ENCODE measurements around the gene NDUFV1.

DNA sequence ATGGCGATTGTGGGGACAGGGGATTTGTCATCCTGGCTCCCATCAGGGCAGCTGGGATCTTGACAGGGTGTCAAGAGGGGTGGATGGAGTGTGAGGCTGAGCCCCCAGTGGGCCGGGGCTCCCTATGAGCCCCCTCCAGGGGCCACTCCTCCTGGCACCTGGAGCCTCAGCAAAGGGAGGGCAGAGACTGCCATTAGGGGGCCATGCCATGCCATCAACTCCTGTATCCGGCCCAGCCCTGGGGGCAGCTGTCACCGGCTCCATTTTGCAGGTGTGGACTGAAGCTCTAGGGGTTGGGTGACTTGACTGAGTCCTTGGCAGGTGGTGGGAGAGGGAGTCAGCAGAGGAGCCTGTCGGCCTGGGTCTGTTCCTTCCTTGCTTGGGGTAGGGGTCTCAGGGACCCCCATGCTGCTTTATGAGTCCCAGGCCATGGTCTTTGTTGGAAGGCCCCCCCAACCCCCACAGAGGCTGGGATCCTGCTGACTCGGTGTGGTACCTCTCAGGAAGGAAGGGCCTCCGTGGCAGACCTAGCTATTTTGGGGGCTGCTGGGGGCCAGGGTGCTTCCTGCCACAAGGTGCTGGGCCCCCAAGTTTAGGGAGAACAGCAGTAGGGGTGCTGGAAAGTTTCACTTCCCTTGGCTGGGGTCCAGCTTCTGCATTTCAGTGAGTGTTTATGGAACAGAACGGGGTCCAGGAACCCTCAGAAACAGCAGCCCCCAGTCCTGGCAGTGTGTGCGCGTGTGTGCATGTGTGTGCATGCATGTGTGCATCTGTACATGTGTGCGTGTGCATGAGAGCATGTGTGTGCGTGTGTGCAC, 42.3 kb downstream of the NDUFV1 start:
- no peak for TF ChIP-seq EZH2phosphoT487 (IDR thresholded peaks at IDR 0.05; ENCODE audit: borderline replicate concordance, low read length)
- TF ChIP-seq, protein P1, sequence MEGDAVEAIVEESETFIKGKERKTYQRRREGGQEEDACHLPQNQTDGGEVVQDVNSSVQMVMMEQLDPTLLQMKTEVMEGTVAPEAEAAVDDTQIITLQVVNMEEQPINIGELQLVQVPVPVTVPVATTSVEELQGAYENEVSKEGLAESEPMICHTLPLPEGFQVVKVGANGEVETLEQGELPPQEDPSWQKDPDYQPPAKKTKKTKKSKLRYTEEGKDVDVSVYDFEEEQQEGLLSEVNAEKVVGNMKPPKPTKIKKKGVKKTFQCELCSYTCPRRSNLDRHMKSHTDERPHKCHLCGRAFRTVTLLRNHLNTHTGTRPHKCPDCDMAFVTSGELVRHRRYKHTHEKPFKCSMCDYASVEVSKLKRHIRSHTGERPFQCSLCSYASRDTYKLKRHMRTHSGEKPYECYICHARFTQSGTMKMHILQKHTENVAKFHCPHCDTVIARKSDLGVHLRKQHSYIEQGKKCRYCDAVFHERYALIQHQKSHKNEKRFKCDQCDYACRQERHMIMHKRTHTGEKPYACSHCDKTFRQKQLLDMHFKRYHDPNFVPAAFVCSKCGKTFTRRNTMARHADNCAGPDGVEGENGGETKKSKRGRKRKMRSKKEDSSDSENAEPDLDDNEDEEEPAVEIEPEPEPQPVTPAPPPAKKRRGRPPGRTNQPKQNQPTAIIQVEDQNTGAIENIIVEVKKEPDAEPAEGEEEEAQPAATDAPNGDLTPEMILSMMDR (IDR thresholded peaks at IDR 0.05; ENCODE audit: low read depth, low read length, poor library complexity, severe bottlenecking): no peak
